ENCODE results near the gene RAET1G. TPM values are rescaled to one million over a fixed set of nuclear protein-coding genes. Genes with fewer than 3 reads are reported as not detected.
A peak's percentile ranks its signal among the peaks of the same experiment; 100 is the strongest.
"Not testable (repeated sequence)": the region's sequence is repeated elsewhere in the genome, so short reads cannot be mapped to it uniquely, and the experiment has no call there.

Gene RAET1G
- total RNA-seq, 1 donor from 2014 or later = 1.2 TPM

DNA sequence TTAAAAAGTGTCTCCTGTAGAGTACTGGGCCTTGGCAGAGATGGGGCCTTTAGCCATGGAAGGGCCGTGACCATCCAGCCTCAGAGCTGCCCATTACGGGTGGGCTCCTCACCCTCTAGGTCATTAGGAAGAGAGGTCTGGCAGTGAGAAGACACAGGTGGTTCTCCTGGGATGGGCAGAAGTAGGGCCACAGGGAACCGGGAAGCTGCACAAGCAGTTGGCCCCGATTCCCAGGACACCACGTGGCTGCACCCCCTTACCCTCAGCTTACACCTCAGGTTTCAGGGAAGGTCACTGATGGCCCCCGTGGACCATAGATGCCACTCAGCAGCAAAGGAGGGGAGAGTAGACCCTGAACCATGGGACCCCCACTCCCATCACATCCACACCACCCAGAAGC, 1.6 kb downstream of the RAET1G start:
- ATAC-seq = no peak
- intact Hi-C loops (cut with DNase I) = no loop called here
- Histone ChIP-seq H3K36me3 (no peaks in the 10 kb centered on the region), H3K4me1 (peaks cover 16% of the 10 kb centered on the region), H3K27ac (no peak overlapping the region), H3K9me3 (no peaks in the 10 kb centered on the region), H3K4me3 (no peak overlapping the region), H3K27me3 (no peaks in the 10 kb centered on the region)
- no peak for TF ChIP-seq CTCF (IDR thresholded peaks at IDR 0.05)
- peak; percentile 31 for DNase-seq

GRCh38 chr6:149919834-149920225, 3.1 kb downstream of the RAET1G start:
- ATAC-seq (no peak), DNase-seq (peak; percentile 49)
- Histone ChIP-seq H3K4me3 (no peak overlapping the region), H3K36me3 (no peaks in the 10 kb centered on the region), H3K4me1 (peaks cover 7% of the 10 kb centered on the region), H3K27ac (no peak overlapping the region), H3K9me3 (no peaks in the 10 kb centered on the region), H3K27me3 (no peaks in the 10 kb centered on the region)
- no peak for TF ChIP-seq CTCF (IDR thresholded peaks at IDR 0.05)
- intact Hi-C loops (cut with DNase I) = no loop called here

GRCh38 chr6:149919126-149919833, 3.6 kb downstream of the RAET1G start:
- intact Hi-C loops (cut with DNase I); H3K4me3 ChIP-seq; H3K27ac ChIP-seq; H3K36me3 ChIP-seq; ATAC-seq; H3K9me3 ChIP-seq; H3K27me3 ChIP-seq; H3K4me1 ChIP-seq: not testable (repeated sequence)
- DNase-seq = peak; percentile 8

GRCh38 chr6:149918151-149918905, 4.6 kb downstream of the RAET1G start:
- DNase-seq = peak; percentile 42
- ATAC-seq = no peak
- H3K4me3 ChIP-seq = no peak overlapping the region
- H3K9me3 ChIP-seq = no peaks in the 10 kb centered on the region
- H3K27me3 ChIP-seq = no peaks in the 10 kb centered on the region
- TF ChIP-seq CTCF (IDR thresholded peaks at IDR 0.05) = no peak
- peaks cover 7% of the 10 kb centered on the region for H3K4me1 ChIP-seq
- no peak overlapping the region for H3K27ac ChIP-seq
- no peaks in the 10 kb centered on the region for H3K36me3 ChIP-seq
- intact Hi-C loops (cut with DNase I) = no loop called here

GRCh38 chr6:149917679-149918078, 5.2 kb downstream of the RAET1G start:
- Histone ChIP-seq H3K27ac (no peak overlapping the region), H3K27me3 (no peaks in the 10 kb centered on the region), H3K4me3 (no peak overlapping the region), H3K4me1 (peaks cover 5% of the 10 kb centered on the region), H3K36me3 (no peaks in the 10 kb centered on the region), H3K9me3 (no peaks in the 10 kb centered on the region)
- ATAC-seq (no peak), DNase-seq (no peak)
- intact Hi-C loops (cut with DNase I) = no loop called here
- no peak for TF ChIP-seq CTCF (IDR thresholded peaks at IDR 0.05)
